Measurements from ENCODE around the gene CHN2. TPM values are rescaled to one million over a fixed set of nuclear protein-coding genes. Genes with fewer than 3 reads are reported as not detected.
A peak's percentile ranks its signal among the peaks of the same experiment; 100 is the strongest.

The CHN2 gene
- polyA plus RNA-seq, 1 of the 3 experiments (the other 2 are of a cell fraction): 0.02 TPM

- Histone ChIP-seq H3K79me2 (ENCODE audit: insufficient read depth) (no peaks in the 10 kb centered on the region), H3K9me3 (no peaks in the 10 kb centered on the region), H3K4me3 (ENCODE audit: low read depth in 2 of 2, low read length in 1 of 2) (no peak overlapping the region), H3K27ac (ENCODE audit: low read depth in 2 of 2, low read length in 1 of 2) (no peak overlapping the region), H4K20me1 (ENCODE audit: insufficient read depth) (no peaks in the 10 kb centered on the region), H3K9me2 (no peaks in the 10 kb centered on the region), H3K4me2 (no peak overlapping the region), H3K9ac (no peak overlapping the region), H3K4me1 (ENCODE audit: control insufficient read depth in 1 of 2, insufficient read depth in 2 of 2, low read depth in 1 of 2, low read length in 1 of 2) (peaks cover 0 to 5% of the 10 kb centered on the region in 2 experiments; a peak in 1 of 4 replicates), H3F3A (replicated peaks; ENCODE audit: insufficient read depth) (no peaks in the 10 kb centered on the region), H2AFZ (ENCODE audit: low read depth) (no peak overlapping the region), H3K27me3 (ENCODE audit: insufficient read depth) (no peaks in the 10 kb centered on the region), H3K36me3 (replicated peaks in 1 of 2; ENCODE audit: control insufficient read depth in 1 of 2, insufficient read depth in 2 of 2, low read length in 1 of 2) (no peaks in the 10 kb centered on the region)
- WGBS (ENCODE audit: low lambda C conversion rate): 29% methylated on average over 3 of the region's 3 CpGs
- DNase-seq: no peak
- ChIA-PET POLR2A (no interaction called here), CTCF (interaction anchor here (0.8 to 1.1 kb wide), 2 partner anchors 25 to 52 kb away, joined by 3 to 4 read pairs; no protein-coding TSS in a partner anchor)
- TF ChIP-seq GATA2 (CRISPR knock-in tag; IDR thresholded peaks at IDR 0.05) (no peak), SMC3 (IDR thresholded peaks at IDR 0.05; ENCODE audit: low read depth, low read length) (no peak), FOXM1 (IDR thresholded peaks at IDR 0.05; ENCODE audit: low read depth) (no peak), TEAD4 (IDR thresholded peaks at IDR 0.05; ENCODE audit: borderline replicate concordance, insufficient read depth) (no peak), FOSL2 (IDR thresholded peaks at IDR 0.05; ENCODE audit: borderline replicate concordance, low read depth) (no peak), POLR2AphosphoS5 (IDR thresholded peaks at IDR 0.05; ENCODE audit: low read depth, low read length) (no peak), USF2 (IDR thresholded peaks at IDR 0.05; ENCODE audit: borderline replicate concordance, low read depth, low read length) (no peak), PBX3 (IDR thresholded peaks at IDR 0.05) (no peak), GABPA (IDR thresholded peaks at IDR 0.05; ENCODE audit: low read depth) (no peak), CHD2 (IDR thresholded peaks at IDR 0.05; ENCODE audit: low read length, partially characterized antibody) (no peak)
- TF ChIP-seq, protein P1, sequence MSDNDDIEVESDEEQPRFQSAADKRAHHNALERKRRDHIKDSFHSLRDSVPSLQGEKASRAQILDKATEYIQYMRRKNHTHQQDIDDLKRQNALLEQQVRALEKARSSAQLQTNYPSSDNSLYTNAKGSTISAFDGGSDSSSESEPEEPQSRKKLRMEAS (IDR thresholded peaks at IDR 0.05; ENCODE audit: low read depth): no peak
These were observed 47.7 kb downstream of the CHN2 start for GRCh38 chr7:29242265-29242664.

GRCh38 chr7:29243910-29244655 lies 49.5 kb downstream of the CHN2 start:
- Histone ChIP-seq H3K9me3 (no peaks in the 10 kb centered on the region), H3K9ac (no peak overlapping the region), H2AFZ (ENCODE audit: low read depth) (no peak overlapping the region), H3F3A (replicated peaks; ENCODE audit: insufficient read depth) (no peaks in the 10 kb centered on the region), H3K9me2 (no peaks in the 10 kb centered on the region), H3K79me2 (ENCODE audit: insufficient read depth) (no peaks in the 10 kb centered on the region), H3K4me1 (ENCODE audit: control insufficient read depth in 1 of 2, insufficient read depth in 2 of 2, low read depth in 1 of 2, low read length in 1 of 2) (peaks cover 0 to 12% of the 10 kb centered on the region in 2 experiments; a peak in 1 of 4 replicates), H4K20me1 (ENCODE audit: insufficient read depth) (no peaks in the 10 kb centered on the region), H3K4me3 (ENCODE audit: low read depth in 2 of 2, low read length in 1 of 2) (no peak overlapping the region), H3K27ac (ENCODE audit: low read depth in 2 of 2, low read length in 1 of 2) (no peak overlapping the region), H3K27me3 (ENCODE audit: insufficient read depth) (no peaks in the 10 kb centered on the region), H3K36me3 (replicated peaks in 1 of 2; ENCODE audit: control insufficient read depth in 1 of 2, insufficient read depth in 2 of 2, low read length in 1 of 2) (no peaks in the 10 kb centered on the region), H3K4me2 (no peak overlapping the region)
- POLR2A ChIA-PET: no interaction called here
- TF ChIP-seq RFX5 (IDR thresholded peaks at IDR 0.05; ENCODE audit: low read length) (no peak), CTCF (IDR thresholded peaks at IDR 0.05) (peak; percentile 18; the same call in 1 of the 2 replicates)
- no peak for DNase-seq
- WGBS (ENCODE audit: low lambda C conversion rate): 75% methylated on average over 11 of the region's 11 CpGs
- CTCF ChIA-PET: interaction anchor here (0.6 to 0.8 kb wide), 2 partner anchors 11 to 15 kb away, joined by 3 read pairs; no protein-coding TSS in a partner anchor
